HCT116 (cell line): ENCODE results near the gene SPRING1. TPM values are rescaled to one million over a fixed set of nuclear protein-coding genes. Genes with fewer than 3 reads are reported as not detected.

Experiments
- ATAC-seq: fragments of 200-7000 bp; cut with Tn5 transposase; 2 replicates; pipeline ENCODE4 v1.9.1; 2020; ENCODE audit warnings: mild to moderate bottlenecking, moderate library complexity
- BruUV-seq: library from RNA; stranded (reverse); fragments of 400-500 nt; replicated peaks from 2 replicates; lab custom pipeline; 2021; lab: Mats Ljungman, UMichigan
- CTCF ChIA-PET: fragments of 300-600 bp; sonication (Branson Sonifier 250); formaldehyde crosslinking; loops from one replicate; lab custom pipeline; 2021; ENCODE audit warnings: antibody characterized with exemption; lab: Charles Lee
- POLR2A ChIA-PET: fragments of 300-600, 350-600 bp; sonication (Branson Sonifier 250); formaldehyde crosslinking; loops from one replicate; lab custom pipeline; 2021; ENCODE audit warnings: antibody characterized with exemption; lab: Charles Lee
- RAD21 ChIA-PET, 2 experiments: fragments of 300-600 bp; sonication (Branson Sonifier 250); formaldehyde crosslinking; loops; one replicate each; lab custom pipeline; 2023; ENCODE audit warnings: low total read pairs in 2 of 2; ENCODE audit not compliant: uncharacterized antibody in 2 of 2, unreplicated experiment in 2 of 2, low non-redundant PET in 1 of 2; lab: Charles Lee
- DNase-seq: peaks from one replicate; pipeline ENCODE4 v3.0.0-alpha.2; 2010; ENCODE audit warnings: low read depth, low spot score
- H2AFZ ChIP-seq: fragments of 200-600 bp; shearing (Covaris generic), sonication (generic); 2 replicates; pipeline ENCODE4 v1.6.1; 2017; ENCODE audit warnings: low read depth, mixed run types, mixed read lengths, antibody characterized with exemption, low read length; ENCODE audit not compliant: poor library complexity, severe bottlenecking
- H3K27ac ChIP-seq: 2 replicates; pipeline ENCODE4 v1.5.1; 2012; ENCODE audit warnings: low read depth, low read length
- H3K27me3 ChIP-seq: fragments of 200-600 bp; sonication (generic); 2 replicates; pipeline ENCODE4 v1.6.1; 2016; ENCODE audit warnings: mixed run types, low read length, mixed read lengths; ENCODE audit not compliant: insufficient read depth
- H3K36me3 ChIP-seq, 2 experiments: fragments of 200-500 bp in 1 of 2; fragments of 200-600 bp in 1 of 2; sonication (Bioruptor generic) in 1 of 2; sonication (generic) in 1 of 2; 2 replicates each; pipeline versions ENCODE4 v1.5.1 to v1.6.1; 2014 to 2016; ENCODE audit warnings: low read length in 2 of 2, inconsistent platforms in 1 of 2, mixed read lengths in 1 of 2, mixed run types in 1 of 2; ENCODE audit not compliant: insufficient read depth in 2 of 2, control insufficient read depth in 1 of 2
- H3K4me1 ChIP-seq, 2 experiments: fragments of 200-600 bp in 1 of 2; sonication (generic) in 1 of 2; 2 replicates each; pipeline versions ENCODE4 v1.5.1 to v1.6.1; 2012 to 2017; ENCODE audit warnings: low read length in 2 of 2, inconsistent platforms in 1 of 2, mild to moderate bottlenecking in 1 of 2, mixed read lengths in 1 of 2, mixed run types in 1 of 2, moderate library complexity in 1 of 2; ENCODE audit not compliant: insufficient read depth in 2 of 2, control insufficient read depth in 1 of 2
- H3K4me2 ChIP-seq: fragments of 200-600 bp; sonication (generic); 2 replicates; pipeline ENCODE4 v1.6.1; 2017; ENCODE audit warnings: mixed run types, low read length, mixed read lengths
- H3K4me3 ChIP-seq, 2 experiments: fragments of 200-600 bp in 1 of 2; sonication (generic) in 1 of 2; replicated peaks in 1 of 2; 2 replicates each; pipeline ENCODE4 v1.5.1; 2011 to 2016; ENCODE audit warnings: low read length in 2 of 2, control low read depth in 1 of 2, low read depth in 1 of 2, mild to moderate bottlenecking in 1 of 2, mixed read lengths in 1 of 2, mixed run types in 1 of 2
- H3K79me2 ChIP-seq: fragments of 200-600 bp; sonication (generic); 2 replicates; pipeline ENCODE4 v1.6.1; 2017; ENCODE audit warnings: mild to moderate bottlenecking, mixed run types, low read length, moderate library complexity, mixed read lengths; ENCODE audit not compliant: insufficient read depth
- H3K9ac ChIP-seq: fragments of 200-600 bp; sonication (generic); 2 replicates; pipeline ENCODE4 v1.6.1; 2016; ENCODE audit warnings: low read length, mixed read lengths
- H3K9me2 ChIP-seq: fragments of 200-600 bp; sonication (generic), shearing (Covaris generic); 2 replicates; pipeline ENCODE4 v1.6.1; 2017; ENCODE audit warnings: mixed run types, mild to moderate bottlenecking, moderate library complexity; ENCODE audit not compliant: insufficient read depth
- H3K9me3 ChIP-seq, 2 experiments: fragments of 200-500 bp in 1 of 2; fragments of 200-600 bp in 1 of 2; sonication (Bioruptor generic) in 1 of 2; sonication (generic) in 1 of 2; 2 replicates each; pipeline ENCODE4 v1.6.1; 2014 to 2017; ENCODE audit warnings: low read length in 2 of 2, mixed read lengths in 2 of 2, inconsistent platforms in 1 of 2, low read depth in 1 of 2, mild to moderate bottlenecking in 1 of 2, mixed run types in 1 of 2, moderate library complexity in 1 of 2; ENCODE audit not compliant: control insufficient read depth in 1 of 2, insufficient read depth in 1 of 2
- H4K20me1 ChIP-seq: fragments of 200-600 bp; sonication (generic), shearing (Covaris generic); 2 replicates; pipeline ENCODE4 v1.6.1; 2017; ENCODE audit warnings: mixed run types, mild to moderate bottlenecking, moderate library complexity; ENCODE audit not compliant: insufficient read depth
- CEBPB ChIP-seq: IDR thresholded peaks from 2 replicates; pipeline ENCODE4 v1.6.1; 2012; ENCODE audit warnings: low read depth
- EZH2phosphoT487 ChIP-seq: fragments of 200-600 bp; IDR thresholded peaks from 2 replicates; pipeline ENCODE4 v1.6.1; 2018; ENCODE audit warnings: antibody characterized with exemption, borderline replicate concordance
- POLR2A ChIP-seq: IDR thresholded peaks from 2 replicates; pipeline ENCODE4 v1.7.0; 2011; ENCODE audit warnings: borderline replicate concordance; ENCODE audit not compliant: insufficient read depth, insufficient read length; ENCODE audit errors: extremely low read depth
- RAD21 ChIP-seq: IDR thresholded peaks from 2 replicates; pipeline ENCODE4 v1.6.1; 2012; ENCODE audit warnings: low read depth, mild to moderate bottlenecking
- TCF7L2 ChIP-seq: IDR thresholded peaks from 2 replicates; pipeline ENCODE4 v1.7.0; 2011; ENCODE audit warnings: borderline replicate concordance, inconsistent platforms; ENCODE audit not compliant: insufficient read depth, insufficient read length; ENCODE audit errors: extremely low read depth
- intact Hi-C: fragments of 100-400 bp; cut with micrococcal nuclease; formaldehyde crosslinking; loops from 2 replicates; pipeline ENCODE4 v1.10.0; 2022
- total RNA-seq: library from RNA; stranded (reverse); gene quantifications from one replicate; pipeline ENCODE4 v1.2.1, GENCODE V29; 2021; ENCODE audit not compliant: unreplicated experiment
- TF ChIP-seq, protein P1 (sequence below), 3 experiments: fragments of 200-600 bp in 1 of 3; sonication (generic) in 1 of 3; IDR thresholded peaks in 2 of 3; conservative IDR thresholded peaks in 1 of 3; 2 replicates each; pipeline ENCODE4 v1.5.1; 2012 to 2017; ENCODE audit warnings: low read depth in 2 of 3, low read length in 2 of 3, antibody characterized with exemption in 1 of 3, borderline replicate concordance in 1 of 3, control low read depth in 1 of 3, mild to moderate bottlenecking in 1 of 3, mixed read lengths in 1 of 3, mixed run types in 1 of 3, moderate library complexity in 1 of 3; ENCODE audit not compliant: insufficient read depth in 1 of 3

Gene SPRING1
- total RNA-seq, 1 experiment from 2014 or later: 28.5 TPM

DNA sequence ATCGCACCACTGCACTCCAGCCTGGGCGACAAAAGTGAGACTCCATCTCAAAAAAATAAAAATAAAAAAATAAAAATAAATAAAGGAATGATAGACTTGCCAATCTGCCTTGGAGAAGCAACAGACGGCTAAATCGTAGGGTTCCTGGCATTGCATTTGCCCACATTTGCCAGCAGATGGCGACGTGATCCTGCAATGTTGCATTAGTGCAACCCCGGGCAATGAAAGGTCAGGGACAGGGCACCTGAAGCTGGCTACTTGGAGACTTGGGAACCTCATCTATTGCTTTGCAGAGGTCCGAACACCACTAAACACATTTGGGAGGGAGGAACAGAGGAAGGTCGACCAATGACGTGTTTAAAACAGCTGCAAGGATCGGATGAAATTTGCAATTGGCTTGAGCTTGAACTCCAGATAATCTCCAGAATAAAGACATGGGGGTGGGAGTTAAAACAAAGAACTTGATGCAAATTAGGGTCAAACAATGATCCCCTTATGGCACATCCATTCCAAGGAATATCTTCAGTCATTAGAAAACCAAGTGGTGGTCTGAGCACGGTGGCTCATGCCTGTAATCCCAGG is 34.6 kb downstream of the SPRING1 start:
- ChIA-PET RAD21 (interaction anchor here in 1 of 2 experiments (0.6 kb wide), 1 partner anchor 39 kb away, joined by 5 read pairs; no protein-coding TSS in a partner anchor), POLR2A (no interaction called here)
- no peaks in the 10 kb centered on the region for H3K9me2 ChIP-seq
- no peak overlapping the region for H3K9ac ChIP-seq
- H3K36me3 ChIP-seq: no peaks in the 10 kb centered on the region
- peak; percentile 93 for ATAC-seq
- H2AFZ ChIP-seq: peak overlapping the region; percentile 65
- no peak overlapping the region for H3K4me2 ChIP-seq
- H3K4me3 ChIP-seq: no peak overlapping the region
- TF ChIP-seq, protein P1, sequence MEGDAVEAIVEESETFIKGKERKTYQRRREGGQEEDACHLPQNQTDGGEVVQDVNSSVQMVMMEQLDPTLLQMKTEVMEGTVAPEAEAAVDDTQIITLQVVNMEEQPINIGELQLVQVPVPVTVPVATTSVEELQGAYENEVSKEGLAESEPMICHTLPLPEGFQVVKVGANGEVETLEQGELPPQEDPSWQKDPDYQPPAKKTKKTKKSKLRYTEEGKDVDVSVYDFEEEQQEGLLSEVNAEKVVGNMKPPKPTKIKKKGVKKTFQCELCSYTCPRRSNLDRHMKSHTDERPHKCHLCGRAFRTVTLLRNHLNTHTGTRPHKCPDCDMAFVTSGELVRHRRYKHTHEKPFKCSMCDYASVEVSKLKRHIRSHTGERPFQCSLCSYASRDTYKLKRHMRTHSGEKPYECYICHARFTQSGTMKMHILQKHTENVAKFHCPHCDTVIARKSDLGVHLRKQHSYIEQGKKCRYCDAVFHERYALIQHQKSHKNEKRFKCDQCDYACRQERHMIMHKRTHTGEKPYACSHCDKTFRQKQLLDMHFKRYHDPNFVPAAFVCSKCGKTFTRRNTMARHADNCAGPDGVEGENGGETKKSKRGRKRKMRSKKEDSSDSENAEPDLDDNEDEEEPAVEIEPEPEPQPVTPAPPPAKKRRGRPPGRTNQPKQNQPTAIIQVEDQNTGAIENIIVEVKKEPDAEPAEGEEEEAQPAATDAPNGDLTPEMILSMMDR (IDR thresholded peaks at IDR 0.05 in 2 of 3, conservative IDR thresholded peaks at IDR 0.05 in 1 of 3; ENCODE audit: borderline replicate concordance in 1 of 3, insufficient read depth in 1 of 3, low read depth in 2 of 3, low read length in 2 of 3): peak; percentile 87 to 90 (median 87)
- no peak for TF ChIP-seq EZH2phosphoT487
- peak; percentile 95 for TF ChIP-seq RAD21
- TF ChIP-seq TCF7L2: no peak
- TF ChIP-seq POLR2A: no peak
- no peak for TF ChIP-seq CEBPB
- TF ChIP-seq, all 23 proteins: peak for 2
- H3K9me3 ChIP-seq: no peaks in the 10 kb centered on the region
- no peaks in the 10 kb centered on the region for H4K20me1 ChIP-seq
- intact Hi-C loops: loop anchor here (1.0 to 10.0 kb wide), 5 partner anchors 179 to 451 kb away; no protein-coding TSS in a partner anchor
- peak; percentile 51 for DNase-seq
- no TSS peak for BruUV-seq
- CTCF ChIA-PET: interaction anchor here (0.6 to 1.7 kb wide), 10 partner anchors 16 to 562 kb away, joined by 3 to 15 read pairs (median 4); no protein-coding TSS in a partner anchor
- H3K27ac ChIP-seq: no peak overlapping the region
- H3K79me2 ChIP-seq: no peaks in the 10 kb centered on the region
- no peaks in the 10 kb centered on the region for H3K27me3 ChIP-seq
- H3K4me1 ChIP-seq: peaks cover 0 to 4% of the 10 kb centered on the region in 2 experiments; a peak in 1 of 4 replicates
